Natural killer cell (primary cell): Measurements from ENCODE around the gene IL22RA2. TPM values are rescaled to one million over a fixed set of nuclear protein-coding genes. Genes with fewer than 3 reads are reported as not detected.

Source experiments
- ATAC-seq, 3 donors: fragments of 150-1000 bp in 2 of 3; fragments of 200-7000 bp in 1 of 3; cut with Tn5 transposase; 1 replicate in 1 of 3; 2 replicates in 2 of 3; pipeline ENCODE4 v1.10.0; 2021; ENCODE audit warnings: mild to moderate bottlenecking in 2 of 3, moderate library complexity in 2 of 3
- DNase-seq, 2 donors: peaks; one replicate each; pipeline versions ENCODE4 v3.0.0 to v3.0.0-alpha.2; 2013 to 2021; ENCODE audit warnings: mixed read lengths in 1 of 2
- H3K27ac ChIP-seq: one replicate; pipeline ENCODE4 v1.5.1; 2013; ENCODE audit warnings: mild to moderate bottlenecking, low read length
- H3K27me3 ChIP-seq: one replicate; pipeline ENCODE4 v1.6.1; 2013; ENCODE audit warnings: low read length; ENCODE audit not compliant: control insufficient read depth, insufficient read depth
- H3K36me3 ChIP-seq: one replicate; pipeline ENCODE4 v1.6.1; 2013; ENCODE audit warnings: low read length; ENCODE audit not compliant: control insufficient read depth, insufficient read depth
- H3K4me1 ChIP-seq: one replicate; pipeline ENCODE4 v1.6.1; 2013; ENCODE audit warnings: low read length; ENCODE audit not compliant: control insufficient read depth, insufficient read depth
- H3K4me3 ChIP-seq: one replicate; pipeline ENCODE4 v1.5.1; 2013; ENCODE audit warnings: low read length
- H3K9me3 ChIP-seq: one replicate; pipeline ENCODE4 v1.6.1; 2013; ENCODE audit warnings: low read length; ENCODE audit not compliant: control insufficient read depth, insufficient read depth
- H3K27ac Mint-ChIP-seq, 2 donors: one replicate each; pipeline ENCODE4 v1.8.0; 2022; ENCODE audit warnings: mild to moderate bottlenecking in 2 of 2, mixed read lengths in 2 of 2, moderate library complexity in 1 of 2
- H3K27me3 Mint-ChIP-seq, 2 donors: one replicate each; pipeline ENCODE4 v1.8.0; 2022; ENCODE audit warnings: low read depth in 2 of 2, mixed read lengths in 2 of 2
- H3K36me3 Mint-ChIP-seq: one replicate; pipeline ENCODE4 v1.8.0; 2022; ENCODE audit warnings: mixed read lengths
- H3K4me1 Mint-ChIP-seq, 2 donors: one replicate each; pipeline ENCODE4 v1.8.0; 2022; ENCODE audit warnings: mixed read lengths in 2 of 2
- H3K4me3 Mint-ChIP-seq: one replicate; pipeline ENCODE4 v1.8.0; 2022; ENCODE audit warnings: mild to moderate bottlenecking, moderate library complexity, mixed read lengths
- H3K9me3 Mint-ChIP-seq, 2 donors: one replicate each; pipeline ENCODE4 v1.8.0; 2022; ENCODE audit warnings: mixed read lengths in 2 of 2
- WGBS: methylation state at CpG from one replicate; pipeline ENCODE4 v1.1.7; 2013; ENCODE audit warnings: missing lambda C conversion rate; ENCODE audit not compliant: insufficient coverage; 5-methylcytosine and 5-hydroxymethylcytosine counted together
- intact Hi-C: fragments of 100-400 bp; cut with micrococcal nuclease; formaldehyde crosslinking; loops from one replicate; pipeline ENCODE4 v1.14.2; 2022
- total RNA-seq, 4 donors: library from RNA; stranded (reverse); fragments of 120-200 nt in 1 of 4; gene quantifications; one replicate each; pipeline versions ENCODE4 v1.2.3 to v1.2.4, GENCODE V29; 2013 to 2022
- TF ChIP-seq, protein P1 (sequence below): fragments of 200-600 bp; IDR thresholded peaks from one replicate; pipeline ENCODE4 v1.8.0; 2022; ENCODE audit warnings: antibody characterized with exemption

The IL22RA2 gene
- total RNA-seq, 3 donors from 2014 or later (not counting 1 experiment from before 2014, with no cell fraction given): not detected

DNA sequence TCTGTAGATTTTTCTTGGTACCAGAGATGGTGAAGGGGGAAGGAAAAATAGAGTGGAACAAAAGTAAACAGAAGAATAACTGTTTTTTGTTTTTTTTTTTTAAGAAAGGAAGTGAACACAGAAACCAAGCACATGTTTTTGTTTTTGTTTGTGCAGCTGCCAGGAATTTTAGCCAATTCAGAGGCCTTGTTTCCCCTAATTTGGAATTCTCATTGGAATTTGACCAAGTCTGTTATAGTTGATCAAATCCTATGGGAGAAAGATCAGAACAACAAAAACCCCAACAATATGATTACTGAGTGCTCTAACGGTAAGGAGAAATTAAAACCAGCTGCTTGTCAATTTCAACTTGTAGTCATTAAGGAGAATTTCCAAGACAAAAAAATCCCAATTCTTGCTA, 18.2 kb upstream of the IL22RA2 start:
- no peaks in the 10 kb centered on the region for H3K36me3 Mint-ChIP-seq
- no peak for ATAC-seq
- intact Hi-C loops: no loop called here

DNA sequence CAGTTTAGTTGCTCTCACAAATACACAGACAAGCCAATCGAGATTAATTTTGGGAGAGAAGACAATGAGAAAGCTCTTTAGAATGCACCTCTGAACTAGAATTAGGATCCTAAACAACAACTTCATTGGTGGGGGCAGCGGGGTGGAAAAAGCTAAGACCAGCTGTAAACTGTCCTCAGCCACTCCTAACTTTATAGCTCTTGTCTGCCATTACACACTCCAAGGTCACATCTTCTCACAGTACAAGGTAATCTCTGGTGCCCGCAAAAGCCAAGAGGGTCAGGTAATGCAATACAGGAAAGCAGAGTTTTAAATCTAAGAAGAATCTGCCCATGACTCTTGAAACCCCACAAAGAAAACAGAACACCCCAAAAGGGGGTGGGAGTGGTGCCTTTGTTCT, 17.8 kb upstream of the IL22RA2 start:
- DNase-seq (no peak), ATAC-seq (no peak)
- peaks cover 8% of the 10 kb centered on the region for H3K9me3 ChIP-seq
- Mint-ChIP-seq H3K36me3 (no peaks in the 10 kb centered on the region), H3K4me3 (no peak overlapping the region), H3K9me3 (peaks cover 0 to 4% of the 10 kb centered on the region in 2 donors), H3K4me1 (peaks cover 8 to 11% of the 10 kb centered on the region in 2 donors), H3K27ac (no peak overlapping the region), H3K27me3 (no peaks in the 10 kb centered on the region)
- H3K4me1 ChIP-seq: no peaks in the 10 kb centered on the region
- H3K27me3 ChIP-seq: no peaks in the 10 kb centered on the region
- intact Hi-C loops: no loop called here
- no peaks in the 10 kb centered on the region for H3K36me3 ChIP-seq
- H3K4me3 ChIP-seq: no peak overlapping the region
- TF ChIP-seq, protein P1, sequence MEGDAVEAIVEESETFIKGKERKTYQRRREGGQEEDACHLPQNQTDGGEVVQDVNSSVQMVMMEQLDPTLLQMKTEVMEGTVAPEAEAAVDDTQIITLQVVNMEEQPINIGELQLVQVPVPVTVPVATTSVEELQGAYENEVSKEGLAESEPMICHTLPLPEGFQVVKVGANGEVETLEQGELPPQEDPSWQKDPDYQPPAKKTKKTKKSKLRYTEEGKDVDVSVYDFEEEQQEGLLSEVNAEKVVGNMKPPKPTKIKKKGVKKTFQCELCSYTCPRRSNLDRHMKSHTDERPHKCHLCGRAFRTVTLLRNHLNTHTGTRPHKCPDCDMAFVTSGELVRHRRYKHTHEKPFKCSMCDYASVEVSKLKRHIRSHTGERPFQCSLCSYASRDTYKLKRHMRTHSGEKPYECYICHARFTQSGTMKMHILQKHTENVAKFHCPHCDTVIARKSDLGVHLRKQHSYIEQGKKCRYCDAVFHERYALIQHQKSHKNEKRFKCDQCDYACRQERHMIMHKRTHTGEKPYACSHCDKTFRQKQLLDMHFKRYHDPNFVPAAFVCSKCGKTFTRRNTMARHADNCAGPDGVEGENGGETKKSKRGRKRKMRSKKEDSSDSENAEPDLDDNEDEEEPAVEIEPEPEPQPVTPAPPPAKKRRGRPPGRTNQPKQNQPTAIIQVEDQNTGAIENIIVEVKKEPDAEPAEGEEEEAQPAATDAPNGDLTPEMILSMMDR: no peak
- H3K27ac ChIP-seq: no peak overlapping the region
- 100% methylated on average over 3 of the region's 3 CpGs for WGBS

More for the DNA sequence above, 18.2 kb upstream of the IL22RA2 start:
- Mint-ChIP-seq H3K4me1 (peaks cover 12 to 16% of the 10 kb centered on the region in 2 donors), H3K27me3 (no peaks in the 10 kb centered on the region), H3K4me3 (no peak overlapping the region), H3K9me3 (peaks cover 0 to 3% of the 10 kb centered on the region in 2 donors), H3K27ac (no peak overlapping the region)
- Histone ChIP-seq H3K36me3 (peaks cover 3% of the 10 kb centered on the region), H3K4me3 (no peak overlapping the region), H3K4me1 (no peaks in the 10 kb centered on the region), H3K27ac (no peak overlapping the region), H3K9me3 (peaks cover 6% of the 10 kb centered on the region), H3K27me3 (no peaks in the 10 kb centered on the region)
- TF ChIP-seq, protein P1: no peak
- 100% methylated on average over 1 of the region's 1 CpG for WGBS
- DNase-seq: no peak

DNA sequence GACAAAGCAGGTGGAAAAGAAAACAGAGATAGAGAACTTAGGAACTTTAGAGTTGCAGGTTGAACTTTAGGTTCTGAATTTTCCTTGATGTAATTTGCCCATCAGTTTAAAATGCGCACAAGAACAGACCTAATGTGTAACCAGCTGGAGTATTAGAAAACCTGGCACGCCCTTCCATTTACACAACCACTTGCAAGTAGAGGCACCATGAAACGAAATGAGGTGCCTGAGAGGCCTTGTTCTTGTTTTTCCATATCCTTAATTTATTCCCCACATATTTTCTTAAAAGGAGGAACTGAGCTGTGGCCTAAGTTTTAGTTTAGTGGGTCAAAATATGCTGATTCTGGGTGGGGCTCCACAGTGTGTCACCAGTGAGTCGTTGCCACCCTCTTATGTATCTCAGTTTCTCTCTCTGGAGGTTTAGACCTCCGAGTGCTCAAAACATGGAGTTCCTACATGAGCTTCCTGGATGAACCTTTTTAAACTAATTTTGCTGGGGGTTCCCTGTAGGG, 17.2 kb upstream of the IL22RA2 start:
- peaks cover 3% of the 10 kb centered on the region for H3K36me3 Mint-ChIP-seq
- no peak overlapping the region for H3K4me3 ChIP-seq

More for the DNA sequence above, 17.2 kb upstream of the IL22RA2 start:
- no peaks in the 10 kb centered on the region for H3K36me3 ChIP-seq
- TF ChIP-seq, protein P1: no peak
- no peaks in the 10 kb centered on the region for H3K27me3 Mint-ChIP-seq
- H3K9me3 ChIP-seq: peaks cover 13% of the 10 kb centered on the region
- no peaks in the 10 kb centered on the region for H3K4me1 ChIP-seq
- WGBS: 99% methylated on average over 5 of the region's 5 CpGs
- no peak for ATAC-seq
- DNase-seq: no peak
- peaks cover 2 to 4% of the 10 kb centered on the region in 2 donors for H3K9me3 Mint-ChIP-seq
- no peaks in the 10 kb centered on the region for H3K27me3 ChIP-seq
- no peak overlapping the region for H3K27ac Mint-ChIP-seq
- H3K4me3 Mint-ChIP-seq: no peak overlapping the region
- H3K27ac ChIP-seq: no peak overlapping the region
- intact Hi-C loops: no loop called here
- H3K4me1 Mint-ChIP-seq: peaks cover 2 to 5% of the 10 kb centered on the region in 2 donors
